GM21825 (cell line): Measurements from ENCODE around the gene CACNA2D3.

Experiments used
- ATAC-seq: cut with Tn5 transposase; IDR thresholded peaks from one replicate; pipeline ENCODE4 v1.9.1; 2021; ENCODE audit warnings: mild to moderate bottlenecking, moderate library complexity; ENCODE audit not compliant: unreplicated experiment

Gene CACNA2D3

DNA sequence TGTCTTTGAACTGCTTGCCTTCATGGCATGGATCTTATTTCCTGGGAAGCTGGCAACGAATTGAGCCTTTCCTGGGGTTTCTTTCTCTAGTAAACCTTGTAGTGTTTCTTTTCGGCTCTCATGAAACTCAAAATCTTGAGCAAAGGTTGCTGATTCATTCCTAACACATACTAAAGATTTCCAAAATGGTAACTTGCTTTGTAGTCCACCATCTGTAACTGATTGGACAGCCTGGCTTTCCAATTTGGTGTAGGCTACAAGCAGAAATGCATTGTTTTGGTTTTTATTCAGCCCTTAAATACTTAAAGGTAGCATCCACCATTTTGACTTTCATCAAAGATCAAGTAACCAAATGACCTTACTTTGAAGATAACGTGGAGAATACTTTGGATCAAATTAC, 767.4 kb downstream of the CACNA2D3 start:
- no peak for ATAC-seq

DNA sequence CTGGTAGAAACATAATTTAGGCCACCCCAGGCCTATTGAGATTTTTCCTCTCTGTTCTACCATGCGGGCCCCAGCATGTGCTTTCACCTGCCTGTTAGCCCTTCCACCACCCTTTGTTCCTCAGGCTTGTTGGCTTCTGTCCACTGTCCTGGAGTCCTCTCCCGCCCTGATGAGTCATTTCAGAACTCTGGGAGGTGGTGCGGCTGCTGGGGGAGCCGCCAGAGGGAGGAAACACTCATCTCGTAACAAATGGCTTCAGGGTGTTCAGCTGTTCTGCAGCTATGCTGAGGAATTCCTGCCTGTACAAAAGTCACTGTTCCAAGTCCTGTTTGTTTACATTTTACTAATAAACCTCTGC, 769.2 kb downstream of the CACNA2D3 start:
- ATAC-seq, result no peak

DNA sequence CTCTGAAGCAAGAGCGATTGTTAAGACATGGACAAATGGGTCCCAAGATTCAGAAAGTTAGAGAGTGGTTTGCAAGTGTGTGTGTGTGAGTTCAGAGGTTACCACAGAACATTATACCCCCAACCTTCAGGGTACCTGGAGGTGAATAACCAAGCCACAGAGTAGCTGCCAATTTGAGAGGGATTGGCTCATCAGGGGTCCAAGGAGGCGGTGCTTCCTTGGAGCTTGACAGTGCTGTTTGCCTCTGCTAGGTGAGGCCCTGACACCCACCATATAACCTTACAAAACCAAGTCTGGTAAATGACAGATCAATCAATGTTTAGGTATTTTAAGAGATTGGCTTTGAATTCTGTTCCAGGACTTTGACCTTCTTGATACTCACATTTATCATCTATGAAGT, 769.8 kb downstream of the CACNA2D3 start:
- ATAC-seq, result no peak

DNA sequence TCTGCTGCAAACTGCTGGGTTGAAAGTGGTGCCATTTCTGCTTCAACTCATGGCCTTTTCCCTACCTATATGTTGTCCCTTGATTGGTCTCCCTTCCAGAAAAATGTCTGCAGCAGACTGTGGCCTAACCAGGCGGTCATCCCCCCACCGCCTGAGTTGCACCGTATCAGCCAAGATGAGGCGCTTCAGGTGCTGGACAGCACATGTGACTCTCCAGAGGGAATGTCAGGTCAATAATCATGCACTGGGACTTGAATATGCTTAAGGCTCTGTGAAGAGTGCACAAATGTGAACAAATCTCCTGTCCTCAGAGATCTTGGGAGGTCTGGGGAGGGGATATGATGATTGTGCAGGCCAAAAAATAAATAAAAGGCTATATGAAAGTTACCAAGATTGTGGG, 773.3 kb downstream of the CACNA2D3 start:
- ATAC-seq, result no peak

DNA sequence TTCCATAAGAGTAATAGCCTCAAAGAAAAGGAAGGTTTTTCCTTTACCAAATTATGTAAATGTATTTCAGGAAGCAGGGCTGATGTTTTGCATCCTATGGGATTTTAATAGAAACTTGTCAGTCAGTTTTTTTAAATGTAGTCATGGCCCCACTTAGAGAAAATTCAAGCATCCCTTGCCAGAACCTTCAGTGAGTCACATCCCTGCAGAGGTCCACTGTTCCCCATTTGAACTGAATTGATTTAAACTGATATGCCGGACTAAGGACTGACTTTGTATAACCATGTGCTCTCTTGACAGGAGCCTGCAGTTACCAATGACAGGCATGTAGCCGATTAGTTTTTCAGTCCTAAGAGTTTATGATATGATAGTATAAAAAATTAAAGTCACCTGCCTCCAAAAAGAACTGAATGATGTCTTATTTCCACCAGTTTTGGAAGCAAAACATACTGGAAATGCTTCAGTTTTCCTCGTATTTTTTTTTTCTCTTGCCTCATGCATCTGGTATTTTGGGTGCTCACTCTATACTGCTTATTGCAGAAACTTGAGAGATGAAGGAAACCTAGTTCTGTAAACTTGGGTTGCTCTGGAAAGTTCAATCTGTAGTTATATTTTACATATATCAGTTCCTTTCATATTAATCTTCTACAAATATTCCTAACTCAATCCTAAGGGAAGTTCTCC, 774.8 kb downstream of the CACNA2D3 start:
- no peak for ATAC-seq

DNA sequence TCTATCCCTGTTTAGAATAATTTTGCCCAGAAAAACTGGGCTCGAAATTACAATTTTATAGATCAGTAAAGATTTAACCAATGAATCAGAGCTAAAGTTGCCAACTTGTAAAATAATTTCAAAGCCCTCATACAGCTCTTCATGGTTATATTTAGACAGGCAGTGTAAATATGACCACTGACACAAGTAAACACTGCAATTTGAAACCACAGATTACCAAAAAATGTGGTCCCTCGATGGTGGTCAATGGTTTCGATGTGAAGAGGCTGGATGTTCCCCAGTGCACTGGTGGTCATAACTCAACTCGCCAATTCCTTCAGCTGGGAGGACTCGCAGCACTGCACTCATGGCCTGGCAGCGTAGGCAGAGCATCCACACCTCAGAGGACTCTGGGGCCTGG, 776.9 kb downstream of the CACNA2D3 start:
- no peak for ATAC-seq

DNA sequence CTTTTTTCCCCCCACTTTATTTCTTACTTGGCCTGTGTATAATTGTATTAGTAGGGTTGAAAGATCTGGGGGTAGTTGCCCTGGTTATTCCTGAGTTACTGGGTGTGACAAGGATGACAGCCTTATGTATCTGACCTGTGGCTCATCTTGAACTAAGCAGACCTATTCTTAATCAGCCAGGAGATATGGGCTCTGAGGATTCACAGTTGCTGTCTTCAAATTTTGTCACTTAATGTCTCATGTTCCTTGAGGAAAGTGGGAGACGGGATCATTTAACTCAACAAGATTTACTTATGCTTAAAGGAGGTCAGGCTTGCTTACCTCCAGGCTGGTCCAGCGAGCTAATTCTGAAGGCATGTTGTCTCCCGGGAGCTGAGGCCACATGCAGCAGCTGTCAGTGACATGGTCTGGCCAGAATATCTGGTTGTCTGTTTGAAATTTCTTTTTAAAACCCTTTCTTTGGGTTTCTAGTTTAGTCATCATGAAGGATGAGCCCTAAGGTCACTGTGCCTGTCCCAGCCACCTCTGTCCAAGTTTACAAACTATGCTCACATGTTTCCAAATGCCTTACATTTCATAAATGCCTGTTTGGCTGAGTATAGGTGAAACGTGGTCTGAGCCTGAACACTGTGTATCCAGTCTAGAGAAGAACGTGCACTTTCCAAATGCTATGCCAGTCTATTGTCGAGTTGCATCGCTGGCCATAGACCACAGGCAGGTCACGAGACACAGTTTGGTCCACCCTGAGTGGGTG, 778.7 kb downstream of the CACNA2D3 start:
- ATAC-seq, result no peak

DNA sequence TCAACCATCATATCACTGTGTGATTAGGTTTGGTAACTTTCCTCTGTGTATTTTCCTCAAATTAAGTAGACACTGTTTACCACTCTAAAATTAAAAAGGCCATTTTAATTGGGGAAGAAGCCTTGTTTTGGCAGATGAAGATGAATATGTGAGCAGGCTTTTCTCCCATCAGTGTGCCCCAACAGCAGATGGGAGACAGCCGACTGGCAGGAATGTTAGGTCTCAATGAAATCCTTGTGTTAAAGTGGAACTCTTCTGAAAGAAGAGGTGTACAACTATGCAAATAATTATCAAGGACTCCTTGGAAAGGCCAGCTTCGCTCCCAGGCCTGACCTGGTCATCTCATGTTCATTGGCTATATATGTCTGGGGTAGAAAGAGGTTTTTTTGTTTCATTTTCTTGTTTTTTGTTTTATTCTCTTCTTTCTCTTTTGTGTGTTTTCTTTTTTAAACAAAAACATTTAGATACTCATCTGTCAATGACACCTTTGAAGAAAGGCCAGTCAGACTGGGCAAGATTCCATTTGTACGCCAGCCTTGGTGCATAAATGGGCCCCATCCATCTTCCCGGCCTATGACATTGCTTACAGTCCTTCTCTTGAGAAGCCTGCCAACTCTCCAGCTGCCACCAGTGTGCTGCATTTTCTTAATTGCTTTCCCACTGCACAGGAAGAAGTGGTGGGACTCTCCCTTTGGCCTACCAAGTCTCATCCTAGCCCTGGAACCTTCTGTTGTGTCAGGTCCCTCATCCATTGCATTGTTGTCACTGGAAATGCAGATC, 779.7 kb downstream of the CACNA2D3 start:
- no peak for ATAC-seq

DNA sequence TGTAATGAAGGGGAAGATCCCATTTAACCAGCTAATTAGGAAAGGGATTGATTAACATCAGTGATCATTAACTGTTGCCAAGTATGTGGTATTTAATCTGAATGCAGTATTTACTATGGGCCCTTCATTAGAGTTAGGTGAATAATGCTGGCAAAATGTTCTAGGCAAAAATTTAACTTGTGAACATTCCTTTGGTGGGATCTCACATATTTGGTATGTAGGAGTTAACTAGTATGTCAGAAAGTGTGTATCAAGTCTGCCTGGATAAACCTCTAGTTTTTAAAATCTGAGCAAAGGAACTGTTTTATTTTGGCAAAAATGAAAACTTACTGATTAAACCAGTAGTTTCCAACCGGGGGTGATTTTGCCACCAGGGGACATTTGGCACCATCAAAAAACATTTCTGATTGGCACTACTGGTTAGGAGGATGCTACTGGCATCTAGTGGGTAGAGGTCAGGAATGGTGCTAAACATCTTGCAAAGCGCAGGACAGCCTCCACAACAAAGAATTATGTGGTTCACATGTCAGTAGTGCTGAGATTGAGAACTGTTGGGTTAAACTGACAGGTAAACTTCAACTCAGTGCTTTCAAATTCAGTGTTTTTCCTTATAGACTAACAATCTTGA, 783.0 kb downstream of the CACNA2D3 start:
- no peak for ATAC-seq

DNA sequence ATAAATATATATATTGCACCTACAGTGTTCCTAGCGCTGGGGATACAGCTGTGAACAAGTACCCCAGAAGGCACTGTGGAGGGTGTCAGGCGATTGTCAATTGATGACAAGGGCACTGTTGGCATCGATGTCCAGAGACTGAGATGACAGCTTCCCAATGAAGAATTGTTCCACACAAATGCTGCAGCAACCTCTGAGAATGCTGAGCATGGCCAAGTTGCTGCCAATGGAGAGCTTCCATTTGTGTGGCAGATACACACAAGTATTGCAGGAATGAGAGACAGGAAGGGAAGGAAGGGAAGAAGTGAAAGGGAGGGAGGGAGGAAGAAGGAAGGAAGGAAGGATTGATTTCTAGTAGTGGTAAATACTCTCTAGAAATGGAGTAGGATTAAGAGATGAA, 783.6 kb downstream of the CACNA2D3 start:
- ATAC-seq, result no peak

DNA sequence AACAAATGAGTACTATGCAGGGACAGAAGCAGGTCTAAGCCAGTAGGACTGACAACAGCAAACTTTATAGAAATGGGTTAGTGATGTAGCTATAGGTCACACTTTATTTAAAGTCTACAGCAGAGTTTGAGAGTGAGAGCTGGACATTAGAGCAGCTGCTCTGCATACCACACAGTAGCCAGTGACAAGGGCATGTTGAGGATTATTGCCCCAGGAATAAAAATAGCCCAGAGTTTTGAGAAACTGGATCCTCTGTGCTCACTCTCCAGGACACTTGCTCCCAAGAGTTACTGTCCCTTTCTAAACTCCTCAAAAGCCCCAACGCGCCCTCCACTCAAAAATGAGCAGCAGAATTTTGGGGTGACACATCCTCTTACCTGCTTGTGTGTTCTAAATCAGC, 784.4 kb downstream of the CACNA2D3 start:
- no peak for ATAC-seq

DNA sequence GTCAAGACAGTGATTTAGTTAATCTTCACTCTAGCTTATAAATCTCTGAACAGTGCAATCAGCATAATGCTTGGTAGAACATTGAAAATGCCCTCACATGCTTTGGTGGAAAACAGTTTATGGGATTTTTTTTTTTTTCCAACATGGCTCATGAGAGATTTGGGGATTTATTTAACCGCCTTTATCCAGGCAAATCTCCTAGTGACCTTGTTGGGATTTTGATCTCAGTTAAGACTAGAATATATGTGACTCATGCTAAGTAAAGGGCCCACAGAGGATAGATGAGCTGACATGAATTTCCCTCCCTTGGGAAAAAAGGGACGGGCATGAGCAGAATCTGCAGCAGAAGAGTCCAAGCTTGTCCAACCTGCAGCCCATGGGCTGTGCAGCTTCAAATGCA, 786.8 kb downstream of the CACNA2D3 start:
- no peak for ATAC-seq

DNA sequence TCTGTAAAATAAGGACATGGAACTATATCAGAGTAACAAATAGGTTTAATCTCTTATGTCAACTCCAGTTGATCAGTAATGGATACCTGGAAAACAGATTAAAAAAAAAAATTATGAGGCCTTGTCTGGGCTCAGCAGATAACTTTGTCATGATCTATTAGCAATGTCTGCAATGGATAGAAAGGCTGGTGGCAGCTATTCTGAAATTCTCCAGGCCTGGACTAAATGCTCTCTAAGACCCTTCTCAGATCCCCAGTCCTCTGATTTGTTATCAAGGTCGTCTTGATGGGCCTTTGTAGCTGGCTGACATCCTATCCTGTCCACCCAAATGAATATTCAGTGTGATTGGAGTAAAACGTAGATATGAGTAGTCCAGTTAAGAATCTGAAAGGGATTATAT, 791.8 kb downstream of the CACNA2D3 start:
- ATAC-seq, result no peak

DNA sequence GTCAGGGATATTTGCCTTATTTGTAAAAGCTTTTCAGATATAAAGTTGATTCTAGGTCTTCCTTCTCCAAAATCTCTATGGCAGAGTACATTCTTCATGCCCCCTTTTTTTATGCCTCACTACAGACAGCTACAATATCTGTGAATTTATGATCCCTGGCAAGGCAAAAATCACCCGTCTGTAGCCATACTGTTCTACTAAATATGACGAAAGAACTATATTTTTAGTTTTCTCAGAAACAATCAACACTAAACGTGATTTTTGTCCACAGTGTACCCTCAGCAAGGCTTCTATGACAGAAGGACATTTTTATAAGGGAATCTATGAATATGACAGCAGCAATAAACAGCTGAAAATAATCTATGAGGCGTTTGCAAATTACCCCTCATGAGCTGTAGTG, 792.8 kb downstream of the CACNA2D3 start:
- ATAC-seq, result no peak

DNA sequence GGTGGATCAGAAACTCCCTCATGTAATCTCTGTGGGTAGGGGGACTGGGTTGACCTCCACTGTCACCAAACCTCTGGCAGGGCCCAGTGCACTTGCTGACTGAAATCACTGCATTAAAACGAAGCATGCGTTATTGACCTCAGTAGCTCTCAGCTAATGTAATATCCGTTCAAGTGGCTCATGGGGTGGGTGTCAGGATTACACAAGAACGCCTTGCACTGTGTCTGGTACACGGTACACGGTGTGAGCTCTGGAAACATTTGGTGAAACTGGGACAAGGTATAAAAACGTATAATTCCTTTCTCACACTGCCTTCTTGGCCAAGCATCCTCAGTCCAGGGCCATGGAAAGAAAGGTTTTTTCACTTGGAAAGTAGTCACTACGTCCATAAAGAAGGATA, 793.6 kb downstream of the CACNA2D3 start:
- ATAC-seq, result no peak

DNA sequence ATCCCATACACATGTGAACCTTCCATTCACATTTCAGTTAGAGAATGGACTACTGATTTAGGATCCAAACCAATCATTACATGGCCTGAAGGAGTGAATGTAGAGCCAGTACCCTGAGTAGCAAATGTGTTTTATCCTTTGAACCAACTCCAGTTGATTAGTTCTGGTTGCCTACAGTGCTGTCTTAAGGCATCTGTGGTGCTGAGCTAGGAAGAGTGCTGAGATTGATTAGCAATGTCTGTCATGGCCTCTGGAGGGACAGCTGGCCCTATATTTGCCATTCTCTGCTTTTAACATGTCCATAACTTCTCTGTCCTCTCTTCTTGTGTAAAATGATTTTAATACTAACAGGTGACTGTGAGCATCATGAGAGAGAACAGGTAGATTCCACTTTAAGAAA, 794.4 kb downstream of the CACNA2D3 start:
- ATAC-seq, result no peak

DNA sequence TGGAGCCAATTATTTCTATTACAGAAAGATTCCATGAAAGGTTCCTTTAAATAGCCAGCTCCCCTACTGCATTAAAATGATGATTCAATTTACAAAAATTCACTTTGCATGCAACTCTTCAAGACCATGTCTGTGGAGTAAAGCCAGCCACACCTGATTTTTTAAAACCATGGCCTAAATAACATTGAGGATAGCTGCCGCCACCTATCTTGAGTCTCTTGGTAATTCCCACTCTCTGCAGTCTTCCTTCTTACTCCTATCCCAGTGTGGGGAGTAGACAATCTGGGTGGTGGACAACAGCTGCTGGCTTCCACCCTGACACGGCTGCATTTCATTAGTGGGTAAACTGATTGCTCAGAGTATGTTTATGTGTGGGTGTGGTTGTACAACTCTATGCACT, 794.8 kb downstream of the CACNA2D3 start:
- no peak for ATAC-seq

DNA sequence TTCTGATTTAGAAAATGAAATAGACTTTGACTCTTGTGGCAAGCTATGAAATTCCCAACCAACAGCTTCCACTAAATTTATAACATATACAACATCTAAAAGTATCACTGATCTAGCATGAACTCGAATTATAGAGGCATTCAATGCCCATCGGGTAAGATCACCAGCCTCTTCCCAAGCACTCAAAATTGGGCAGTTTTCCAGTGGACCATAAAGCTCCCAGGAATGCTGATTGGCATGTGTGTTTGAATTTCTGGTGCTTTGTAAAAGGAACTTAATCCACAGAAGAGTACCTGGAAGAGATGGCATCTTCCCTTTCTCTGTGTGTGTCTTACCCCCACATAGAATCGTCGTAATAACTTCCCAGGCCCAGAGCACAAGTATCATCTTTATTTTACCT, 795.5 kb downstream of the CACNA2D3 start:
- no peak for ATAC-seq

DNA sequence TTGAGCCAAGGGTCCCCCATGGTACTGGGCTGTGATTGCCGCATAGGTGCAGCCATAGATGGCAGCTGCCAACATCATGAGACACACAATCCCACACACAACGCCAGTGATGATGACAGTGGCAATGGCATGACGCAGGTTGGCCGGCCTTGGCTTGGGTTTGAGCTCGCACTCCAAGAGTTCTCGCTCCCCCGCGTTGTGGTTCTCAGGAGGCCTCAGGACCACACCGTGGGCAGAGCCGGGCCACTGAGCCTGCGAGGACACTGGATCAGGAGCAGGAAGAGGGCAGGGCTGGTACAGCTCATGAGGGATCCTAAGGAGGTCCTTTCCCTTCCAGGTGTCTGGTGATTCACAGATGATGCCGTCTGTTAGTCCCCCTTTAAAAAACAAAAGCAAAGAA, 796.2 kb downstream of the CACNA2D3 start:
- ATAC-seq, result no peak

DNA sequence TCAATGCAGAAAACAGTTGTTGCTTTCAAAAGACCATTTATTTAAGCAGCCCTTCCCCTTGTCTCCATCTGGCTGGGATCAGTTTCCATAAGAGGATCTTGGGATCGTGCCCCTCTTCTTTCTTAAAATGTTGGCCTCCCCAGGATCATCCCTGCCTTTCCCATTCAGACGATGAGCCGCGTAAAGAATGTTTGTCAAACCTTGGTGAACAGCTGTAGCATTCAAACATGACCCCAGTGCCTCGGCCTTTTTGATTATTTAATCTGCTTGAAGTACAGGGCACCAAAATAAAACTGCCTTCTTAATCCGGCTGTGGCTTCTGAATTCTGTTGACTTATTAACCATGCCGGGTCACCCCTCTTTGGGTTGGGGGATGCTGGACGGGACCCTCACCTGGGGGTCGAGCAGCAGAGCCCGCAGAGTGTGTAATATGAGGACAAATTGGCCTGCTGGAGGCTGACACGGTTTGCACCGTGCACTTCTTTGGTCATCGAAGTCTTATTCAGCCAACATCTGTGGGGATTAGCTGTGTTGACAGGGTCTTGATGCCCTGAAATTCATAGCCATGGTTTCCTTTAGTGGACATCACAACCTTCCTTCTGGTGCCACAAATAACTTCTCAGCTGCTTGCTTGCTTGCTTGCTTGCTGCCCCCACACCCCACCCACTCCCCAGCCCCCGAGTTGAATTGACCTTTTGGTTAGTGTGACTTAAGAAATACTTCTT, 805.9 kb downstream of the CACNA2D3 start, which contains the start of gene LRTM1:
TSS of gene LRTM1 (minus strand) at position 14 of the 725 bp plus-strand sequence. CDS start 148 bp downstream, outside the sequence.
- ATAC-seq, result no peak

DNA sequence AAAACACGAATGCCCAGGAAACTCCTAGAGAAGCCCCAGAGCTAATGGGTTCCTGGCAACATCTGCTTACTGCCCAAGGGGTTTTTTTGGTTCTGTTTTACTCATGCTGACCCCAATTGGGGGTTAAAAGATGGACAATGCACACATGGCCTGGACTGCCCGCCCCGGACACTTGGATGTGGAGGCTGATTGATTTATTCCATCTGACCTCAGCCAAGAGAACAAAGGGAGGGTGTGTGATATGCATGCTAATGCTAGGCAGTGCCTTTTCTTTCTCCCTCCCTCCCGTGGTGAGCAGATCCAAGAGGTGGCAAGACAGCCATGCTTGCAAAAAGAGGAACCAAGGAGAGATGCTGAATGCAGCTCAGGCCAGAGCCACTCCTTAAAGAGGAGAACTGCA, 808.8 kb downstream of the CACNA2D3 start:
- ATAC-seq, result no peak
